ENCODE measurements around the gene ALG11.

The ALG11 gene

DNA sequence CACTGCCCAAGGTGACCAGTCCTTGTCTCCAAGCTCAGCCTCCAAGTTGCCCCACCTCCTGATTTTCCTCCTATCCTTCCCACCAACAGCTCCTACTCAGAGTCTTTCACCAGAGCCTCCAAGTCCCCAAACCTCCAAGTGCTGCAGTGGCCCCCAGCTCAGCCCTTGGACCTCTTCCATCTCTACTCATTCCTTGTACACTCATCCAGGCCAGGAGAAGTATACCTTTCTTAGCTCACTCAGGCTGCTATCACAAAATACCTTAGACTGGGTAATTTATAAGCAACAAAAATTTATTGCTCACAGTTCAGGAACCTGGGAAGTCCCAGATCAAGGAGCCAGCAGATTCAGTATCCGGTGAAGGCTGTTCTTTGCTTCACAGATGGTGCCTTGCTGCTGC, 12.3 kb upstream of the ALG11 start:
- TF ChIP-seq MAX (IDR thresholded peaks at IDR 0.05; ENCODE audit: low read depth, low read length) (no peak), MYC (IDR thresholded peaks at IDR 0.05; ENCODE audit: low read depth, low read length) (no peak), CTCF (IDR thresholded peaks at IDR 0.05; ENCODE audit: low read depth, low read length) (no peak), POLR2A (IDR thresholded peaks at IDR 0.05; ENCODE audit: extremely low read depth, insufficient read length) (no peak)
- H3K4me3 ChIP-seq (ENCODE audit: low read depth, low read length) = no peak overlapping the region
- no peak for DNase-seq (ENCODE audit: low read depth)

GRCh38 chr13:52001120-52001731, 11.0 kb upstream of the ALG11 start:
- peak; percentile 70 for DNase-seq (ENCODE audit: low read depth)
- H3K4me3 ChIP-seq (ENCODE audit: low read depth, low read length) = no peak overlapping the region
- TF ChIP-seq CTCF (IDR thresholded peaks at IDR 0.05; ENCODE audit: low read depth, low read length) = peak; percentile 67
- TF ChIP-seq POLR2A (IDR thresholded peaks at IDR 0.05; ENCODE audit: extremely low read depth, insufficient read length) = no peak
- peak; percentile 86 for TF ChIP-seq MAX (IDR thresholded peaks at IDR 0.05; ENCODE audit: low read depth, low read length)
- TF ChIP-seq MYC (IDR thresholded peaks at IDR 0.05; ENCODE audit: low read depth, low read length) = peak; percentile 57; the same call in 1 of the 2 replicates

DNA sequence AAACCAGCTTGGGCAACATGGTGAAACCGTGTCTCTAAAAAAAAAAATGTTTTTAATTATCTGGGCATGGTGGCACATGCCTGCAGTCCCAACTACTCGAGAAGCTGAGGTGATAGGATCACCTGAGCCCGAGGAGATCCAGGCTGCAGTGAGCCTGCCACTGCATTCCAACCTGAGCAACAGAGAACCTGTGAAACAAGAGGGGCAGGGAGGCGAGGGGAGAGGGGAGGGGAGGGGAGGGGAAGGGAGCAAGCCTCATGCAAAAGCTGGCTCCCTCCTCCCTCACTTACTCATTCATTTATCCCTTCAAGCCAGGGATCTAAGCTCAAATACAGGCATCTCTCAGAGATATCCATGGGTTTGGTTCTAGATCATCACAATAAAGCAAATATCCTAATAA, 9.8 kb upstream of the ALG11 start:
- TF ChIP-seq MYC (IDR thresholded peaks at IDR 0.05; ENCODE audit: low read depth, low read length) (no peak), POLR2A (IDR thresholded peaks at IDR 0.05; ENCODE audit: extremely low read depth, insufficient read length) (no peak), MAX (IDR thresholded peaks at IDR 0.05; ENCODE audit: low read depth, low read length) (no peak), CTCF (IDR thresholded peaks at IDR 0.05; ENCODE audit: low read depth, low read length) (no peak)
- no peak overlapping the region for H3K4me3 ChIP-seq (ENCODE audit: low read depth, low read length)
- DNase-seq (ENCODE audit: low read depth) = no peak

DNA sequence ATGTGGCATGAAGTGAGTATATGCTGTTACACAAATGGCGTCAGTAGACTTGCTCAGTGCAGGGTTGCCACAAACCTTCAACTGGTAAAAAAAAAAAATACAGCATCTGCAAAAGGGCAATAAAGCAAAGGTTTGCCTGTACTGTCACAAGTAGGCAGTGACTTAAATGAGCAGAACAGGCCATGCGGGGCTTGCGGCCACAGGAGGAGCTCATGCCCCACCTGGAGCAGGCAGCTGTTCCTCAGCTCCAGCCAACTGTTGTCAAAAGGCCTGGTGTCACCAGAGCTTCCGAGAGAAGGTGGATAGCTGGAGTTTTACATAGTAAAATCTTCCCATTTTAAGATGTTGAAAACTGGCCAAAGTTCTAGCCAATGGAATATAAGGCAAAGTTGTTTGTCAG, 8.7 kb upstream of the ALG11 start:
- H3K4me3 ChIP-seq (ENCODE audit: low read depth, low read length) = no peak overlapping the region
- TF ChIP-seq CTCF (IDR thresholded peaks at IDR 0.05; ENCODE audit: low read depth, low read length) (no peak), MAX (IDR thresholded peaks at IDR 0.05; ENCODE audit: low read depth, low read length) (no peak)
- DNase-seq (ENCODE audit: low read depth) = no peak

DNA sequence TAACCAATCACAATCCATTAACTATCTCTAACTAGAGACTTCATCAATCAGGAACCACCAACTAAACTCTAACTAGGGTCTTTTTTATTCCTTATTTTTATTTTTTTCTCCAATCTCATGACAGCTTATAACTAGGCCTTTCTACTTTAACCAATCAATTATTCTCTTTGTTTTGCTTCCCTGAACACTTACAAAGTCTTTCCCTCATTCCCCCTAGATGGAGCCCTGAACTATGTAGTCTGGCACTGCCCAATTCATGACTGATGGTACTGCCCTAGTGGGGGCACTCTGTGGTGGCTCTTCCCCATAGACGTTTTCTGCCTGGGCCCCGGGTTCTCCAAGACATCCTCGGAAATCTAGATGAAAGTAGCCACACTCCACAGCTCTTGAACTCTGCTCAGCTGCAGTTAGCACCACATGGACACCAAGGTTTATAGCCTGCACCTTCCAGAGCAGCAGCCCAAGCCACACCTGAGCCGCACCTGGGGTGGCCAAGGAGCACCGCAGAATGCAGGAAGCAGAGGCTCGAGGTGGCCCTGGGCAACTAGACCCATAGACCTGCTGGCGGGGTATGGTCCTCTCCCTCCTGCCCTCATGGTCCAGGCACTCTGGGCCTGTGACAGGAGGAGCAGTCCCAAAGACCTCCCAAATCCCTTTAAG, 7.6 kb upstream of the ALG11 start:
- no peak overlapping the region for H3K4me3 ChIP-seq (ENCODE audit: low read depth, low read length)
- TF ChIP-seq MAX (IDR thresholded peaks at IDR 0.05; ENCODE audit: low read depth, low read length) = no peak
- no peak for TF ChIP-seq POLR2A (IDR thresholded peaks at IDR 0.05; ENCODE audit: extremely low read depth, insufficient read length)
- no peak for TF ChIP-seq CTCF (IDR thresholded peaks at IDR 0.05; ENCODE audit: low read depth, low read length)
- no peak for TF ChIP-seq MYC (IDR thresholded peaks at IDR 0.05; ENCODE audit: low read depth, low read length)
- peak; percentile 25 for DNase-seq (ENCODE audit: low read depth)
